ENCODE results near the gene BPTF.
"Not testable (repeated sequence)": the region's sequence is repeated elsewhere in the genome, so short reads cannot be mapped to it uniquely, and the experiment has no call there.

BPTF gene

GRCh38 chr17:67974598-67975066 lies 149.3 kb downstream of the BPTF start:
- no peak for DNase-seq

GRCh38 chr17:67976306-67976705 lies 151.0 kb downstream of the BPTF start:
- not testable (repeated sequence) for DNase-seq

- DNase-seq: no peak
Measured at GRCh38 chr17:67980456-67980855, 155.2 kb downstream of the BPTF start.

- DNase-seq: not testable (repeated sequence)
Measured at GRCh38 chr17:67980883-67981282, 155.6 kb downstream of the BPTF start.

- no peak for DNase-seq
Measured at GRCh38 chr17:67982034-67982640, 156.8 kb downstream of the BPTF start.

GRCh38 chr17:67982686-67983382 lies 157.5 kb downstream of the BPTF start:
- no peak for DNase-seq

- DNase-seq: no peak
Measured at GRCh38 chr17:67983383-67983688, 158.0 kb downstream of the BPTF start.

- DNase-seq: no peak
Measured at GRCh38 chr17:67990909-67991308, 165.6 kb downstream of the BPTF start.

- DNase-seq: no peak
Measured at GRCh38 chr17:67992548-67993152, 167.3 kb downstream of the BPTF start.

- peak; percentile 99 for DNase-seq
Measured at GRCh38 chr17:67993153-67993997, 168.1 kb downstream of the BPTF start.

GRCh38 chr17:67993998-67994361 lies 168.7 kb downstream of the BPTF start:
- no peak for DNase-seq

- no peak for DNase-seq
Measured at GRCh38 chr17:67994817-67995569, 169.7 kb downstream of the BPTF start.

- DNase-seq: no peak
Measured at GRCh38 chr17:67995570-67996263, 170.4 kb downstream of the BPTF start.

- not testable (repeated sequence) for DNase-seq
Measured at GRCh38 chr17:67996301-67997171, 171.2 kb downstream of the BPTF start, which contains the start of gene C17orf58. TSS of gene C17orf58 (minus strand) at chr17:67996469. CDS start at chr17:67996198, 271 bp downstream.

GRCh38 chr17:67998466-67998865 lies 173.2 kb downstream of the BPTF start:
- DNase-seq: no peak

- no peak for DNase-seq
Measured at GRCh38 chr17:67999291-67999911, 174.1 kb downstream of the BPTF start.

GRCh38 chr17:68004201-68004600 lies 178.9 kb downstream of the BPTF start:
- DNase-seq: no peak

- DNase-seq: no peak
Measured at GRCh38 chr17:68006797-68007196, 181.5 kb downstream of the BPTF start.

- DNase-seq: peak; percentile 70
Measured at GRCh38 chr17:68011199-68011665, 185.9 kb downstream of the BPTF start.

GRCh38 chr17:68013385-68013784 lies 188.1 kb downstream of the BPTF start:
- DNase-seq: no peak

Measured in NCI-H774 (cell line).